NCI-H774 (cell line): ENCODE results near the gene RAD51B.

Experiments used
- DNase-seq: peaks from one replicate; lab custom pipeline; 2025; lab: John Stamatoyannopoulos, UW

RAD51B gene

GRCh38 chr14:68467425-68467824 lies 647.8 kb downstream of the RAD51B start:
- DNase-seq = no peak

- DNase-seq = no peak
Measured at GRCh38 chr14:68468437-68469207, 649.0 kb downstream of the RAD51B start.

DNA sequence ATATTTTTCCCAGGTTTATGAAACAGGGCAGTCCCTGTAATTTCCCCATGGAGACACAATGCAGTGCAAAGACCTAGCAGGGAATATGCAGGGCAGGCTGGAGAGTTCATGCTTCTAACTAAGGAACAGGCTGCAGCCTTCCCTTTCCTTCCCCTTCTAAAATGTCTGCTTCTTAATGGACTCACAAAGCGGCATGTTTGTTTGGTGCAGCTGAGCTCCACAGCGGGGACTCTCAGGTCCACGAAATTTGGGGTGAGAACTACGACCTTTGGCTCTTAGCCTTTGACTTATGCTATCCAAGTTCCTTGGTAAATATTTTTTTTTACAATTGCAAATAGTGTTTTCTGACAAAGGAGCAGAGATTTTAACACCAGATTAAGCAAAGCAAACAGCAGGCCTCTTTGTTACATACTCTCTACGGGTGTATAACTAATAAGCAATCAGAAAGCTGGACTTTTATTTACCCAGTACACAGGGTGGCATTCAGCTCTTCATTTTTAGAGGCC lies 649.7 kb downstream of the RAD51B start:
- no peak for DNase-seq

DNA sequence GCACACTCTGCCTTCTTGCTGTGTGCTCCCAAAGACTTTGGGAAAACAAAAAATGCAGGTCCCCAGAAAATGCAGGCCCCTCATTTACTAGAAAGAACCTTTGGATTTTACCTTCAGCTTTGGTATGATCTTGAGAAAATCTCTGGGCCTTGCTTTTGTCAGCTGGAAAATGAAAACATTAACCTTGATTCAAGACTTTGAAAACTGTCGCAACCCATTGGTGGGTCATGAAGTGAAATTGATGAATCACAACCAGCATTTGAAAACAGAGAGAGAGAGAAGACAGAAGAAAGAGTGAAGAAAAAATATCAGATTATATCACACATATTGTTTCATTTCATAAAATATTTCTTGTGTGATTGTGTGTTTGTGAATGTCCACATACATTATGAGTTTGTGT lies 650.8 kb downstream of the RAD51B start:
- DNase-seq = no peak

DNA sequence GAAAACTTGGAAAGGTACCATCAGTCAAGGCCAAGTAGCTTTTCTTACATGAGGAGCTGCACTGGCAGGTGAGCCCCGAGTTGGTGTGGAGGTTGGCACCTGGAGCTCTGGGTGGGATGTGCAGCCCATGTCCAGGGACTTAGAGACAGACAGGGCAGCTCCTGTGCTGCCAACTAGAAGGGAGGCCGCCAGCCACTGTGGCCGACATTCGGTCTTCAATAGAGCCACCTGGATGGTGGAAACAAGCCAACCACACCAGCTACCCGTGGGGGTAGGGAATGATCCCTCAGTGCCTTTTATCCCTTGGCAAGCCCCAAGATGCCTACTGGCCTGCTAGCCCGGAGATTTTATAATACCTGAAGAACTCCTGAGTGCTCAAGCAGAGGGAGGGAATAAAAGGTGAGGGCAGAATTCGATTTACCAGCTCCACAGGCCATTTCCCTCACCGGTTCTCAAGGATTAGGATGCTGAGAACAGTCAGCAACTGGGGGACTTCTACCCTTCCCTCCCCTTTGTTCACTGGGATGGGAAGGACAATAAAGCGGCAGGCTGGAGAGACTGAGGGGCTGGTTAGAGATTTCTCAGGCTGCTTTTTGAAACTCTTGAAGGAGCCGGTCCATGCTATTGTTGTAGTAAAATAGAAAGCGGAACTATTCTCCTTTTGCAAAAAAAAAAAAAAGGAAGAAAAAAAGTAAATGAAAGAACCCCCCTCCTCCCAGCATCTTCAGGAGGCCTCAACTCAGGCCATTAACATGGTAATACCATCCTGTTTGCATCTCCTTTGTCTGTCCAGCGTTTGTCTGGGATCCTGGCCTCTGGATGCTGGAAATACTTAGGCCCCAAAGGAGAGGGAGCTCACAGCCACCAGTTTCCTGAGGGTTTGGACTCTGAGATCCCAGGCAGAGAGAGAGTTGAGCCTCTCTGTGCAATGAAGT lies 651.7 kb downstream of the RAD51B start:
- no peak for DNase-seq

DNA sequence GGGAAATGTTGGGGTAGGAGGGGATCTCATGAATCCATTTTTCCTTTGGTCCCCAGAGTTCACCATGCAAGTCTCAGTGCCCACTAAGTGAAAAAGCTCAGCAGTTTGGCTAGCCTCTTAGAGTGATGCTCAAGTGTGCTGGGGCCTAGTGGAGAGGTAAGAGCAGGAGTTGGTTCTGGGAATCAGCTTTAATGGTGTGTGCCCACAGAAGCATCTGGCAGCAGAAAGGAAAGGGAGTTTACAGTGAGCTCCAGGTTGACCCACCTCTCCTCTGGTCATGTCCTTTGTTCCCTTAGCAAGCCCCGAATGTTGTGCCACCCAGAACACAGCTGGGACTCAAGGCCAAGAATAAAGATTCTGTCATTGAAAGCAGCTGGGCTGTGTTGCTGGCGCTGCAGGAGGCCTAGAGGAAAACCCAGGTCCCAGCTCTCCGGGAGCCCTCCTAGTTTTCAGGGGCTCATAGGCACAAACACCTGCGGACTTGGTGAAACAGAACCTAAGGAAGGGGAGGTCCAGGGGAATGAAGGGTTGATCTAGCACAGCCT lies 652.5 kb downstream of the RAD51B start:
- no peak for DNase-seq

DNA sequence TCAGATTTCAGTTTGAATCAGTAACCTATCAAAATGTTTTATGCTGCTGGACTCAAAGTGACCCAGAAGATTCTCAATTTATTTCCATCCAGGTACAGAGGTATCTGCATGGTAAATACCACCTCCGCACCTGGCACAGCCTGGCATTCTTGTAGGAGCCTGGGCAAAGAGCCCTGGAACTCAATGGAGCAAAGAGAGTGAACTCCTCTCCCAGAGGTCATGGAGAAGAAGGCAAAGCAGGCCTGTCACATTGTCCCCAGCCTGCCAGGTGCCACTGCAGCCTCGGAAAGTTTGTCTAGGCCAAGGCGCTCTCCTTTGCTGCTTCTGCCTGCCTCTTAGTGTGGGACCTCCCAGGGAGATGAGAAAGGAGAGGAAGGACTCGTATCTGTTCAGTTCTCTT lies 653.5 kb downstream of the RAD51B start:
- DNase-seq = no peak

GRCh38 chr14:68473794-68474193 lies 654.2 kb downstream of the RAD51B start:
- DNase-seq = no peak

- DNase-seq = no peak
Measured at GRCh38 chr14:68474741-68475140, 655.2 kb downstream of the RAD51B start.

GRCh38 chr14:68475802-68476201 lies 656.2 kb downstream of the RAD51B start:
- no peak for DNase-seq

GRCh38 chr14:68476212-68477109 lies 656.9 kb downstream of the RAD51B start:
- no peak for DNase-seq

- no peak for DNase-seq
Measured at GRCh38 chr14:68477110-68477455, 657.5 kb downstream of the RAD51B start.

DNA sequence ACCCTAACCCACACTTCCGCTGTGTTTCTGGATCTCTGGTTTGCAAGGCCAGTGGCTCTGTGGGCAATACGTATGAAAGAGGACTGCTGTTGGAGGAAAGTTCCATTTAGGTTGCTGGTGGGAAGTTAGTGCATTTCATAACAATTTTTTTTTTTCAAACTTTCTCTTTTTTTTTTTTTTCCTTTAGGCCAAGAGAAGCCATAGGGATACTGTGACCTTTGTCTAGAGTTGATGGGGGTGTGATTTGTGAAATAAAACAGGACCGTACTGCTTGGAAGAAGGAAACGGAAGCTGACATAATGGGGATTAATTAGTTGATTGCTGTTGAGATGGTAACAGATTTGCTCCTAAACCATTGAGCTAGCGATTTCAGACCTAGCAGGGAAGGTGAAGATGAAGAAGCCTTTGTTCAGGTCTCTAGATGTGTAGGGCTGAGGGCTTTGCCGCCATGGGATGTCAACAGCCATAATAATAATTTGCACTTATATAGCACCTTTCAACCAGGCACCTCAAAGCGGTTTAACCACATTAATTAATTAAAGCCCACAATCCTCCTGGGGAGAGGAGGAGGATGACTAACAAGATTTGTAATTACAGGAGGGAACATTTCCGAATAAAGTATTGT lies 658.0 kb downstream of the RAD51B start:
- DNase-seq = no peak

GRCh38 chr14:68479247-68479646 lies 659.7 kb downstream of the RAD51B start:
- DNase-seq = no peak

GRCh38 chr14:68482018-68482417 lies 662.4 kb downstream of the RAD51B start:
- DNase-seq = no peak

DNA sequence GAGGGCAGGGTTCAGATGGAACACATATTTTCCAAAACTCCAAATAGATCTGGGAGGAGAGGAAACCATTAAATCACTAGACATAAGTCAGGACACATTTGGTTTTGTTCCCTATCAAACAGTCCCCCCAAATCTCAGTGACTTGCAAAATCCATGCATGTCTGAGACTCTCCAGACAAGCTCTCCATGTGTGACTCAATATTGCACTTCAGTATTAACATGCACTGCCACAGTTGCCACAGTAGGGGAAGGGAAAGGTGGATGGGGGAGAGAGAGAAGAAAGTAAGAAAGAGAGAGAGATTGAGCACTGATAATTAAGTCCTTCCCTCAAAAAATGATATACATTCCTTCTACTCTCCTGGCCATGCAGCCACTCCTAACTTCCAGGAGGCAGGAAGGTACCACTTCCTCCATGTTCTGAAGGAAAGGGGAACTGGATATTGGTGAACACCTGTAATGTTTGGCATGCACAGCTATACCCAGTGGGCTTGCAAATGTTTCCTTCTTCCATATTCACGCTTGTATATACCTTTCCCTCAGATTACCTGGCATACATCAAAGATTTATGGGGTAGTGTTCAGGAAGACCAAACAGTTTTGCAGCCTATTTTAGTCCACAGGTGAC lies 663.3 kb downstream of the RAD51B start:
- DNase-seq = no peak

GRCh38 chr14:68486033-68486732 lies 666.6 kb downstream of the RAD51B start:
- no peak for DNase-seq

GRCh38 chr14:68486809-68487208 lies 667.2 kb downstream of the RAD51B start:
- DNase-seq = no peak

DNA sequence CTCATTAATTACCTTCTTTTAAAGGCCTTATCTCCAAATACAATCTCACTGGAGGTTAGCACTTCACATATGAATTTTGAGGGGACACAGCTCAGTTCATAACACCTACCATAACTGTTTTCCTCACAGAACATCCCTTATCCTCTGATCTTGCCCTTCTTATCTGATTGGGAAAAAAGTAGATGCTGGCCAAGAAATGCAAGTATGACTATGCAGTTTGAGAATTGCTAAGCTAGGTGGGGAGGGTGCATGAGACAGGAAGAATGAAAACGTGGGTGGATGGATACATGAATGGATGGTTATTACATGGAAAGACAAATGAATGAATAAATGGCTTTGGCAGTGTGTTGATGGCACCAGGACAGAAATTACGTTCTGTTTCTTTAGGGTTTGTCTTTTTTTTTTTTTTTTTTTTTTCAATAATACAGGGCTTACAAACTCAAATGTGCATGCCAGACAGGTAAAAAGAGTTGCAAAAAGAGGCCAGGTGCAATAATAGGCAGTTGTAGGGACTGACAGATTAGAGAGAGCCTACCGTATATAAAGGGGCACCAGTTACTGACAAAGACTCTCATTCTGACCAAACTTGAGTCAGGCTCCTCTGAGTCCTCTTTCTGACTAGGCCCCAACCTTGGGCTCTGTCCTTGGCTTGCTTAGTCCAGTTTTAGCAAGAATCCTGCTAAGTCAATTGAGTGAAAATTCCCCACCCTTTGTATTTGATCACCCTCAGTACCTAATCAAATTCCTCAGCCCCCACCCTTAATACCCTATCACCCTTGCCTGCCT lies 668.4 kb downstream of the RAD51B start:
- no peak for DNase-seq
